Endothelial cell (in vitro differentiated cells): Measurements from ENCODE around the gene TMEM175. TPM values are rescaled to one million over a fixed set of nuclear protein-coding genes. Genes with fewer than 3 reads are reported as not detected.

ENCODE experiments used
- DNase-seq: peaks from one replicate; pipeline ENCODE4 v3.0.0; 2021; ENCODE audit warnings: low spot score
- H3K27ac Mint-ChIP-seq: one replicate; pipeline ENCODE4 v1.8.0; 2021; ENCODE audit warnings: mixed read lengths, inconsistent platforms; ENCODE audit not compliant: unreplicated experiment
- H3K27me3 Mint-ChIP-seq: one replicate; pipeline ENCODE4 v1.8.0; 2021; ENCODE audit warnings: mild to moderate bottlenecking, moderate library complexity, mixed read lengths, inconsistent platforms; ENCODE audit not compliant: unreplicated experiment
- H3K36me3 Mint-ChIP-seq: one replicate; pipeline ENCODE4 v1.8.0; 2021; ENCODE audit warnings: mild to moderate bottlenecking, low read depth, mixed read lengths, inconsistent platforms; ENCODE audit not compliant: unreplicated experiment
- H3K4me1 Mint-ChIP-seq: one replicate; pipeline ENCODE4 v1.8.0; 2021; ENCODE audit warnings: mild to moderate bottlenecking, mixed read lengths, inconsistent platforms; ENCODE audit not compliant: unreplicated experiment
- H3K4me3 Mint-ChIP-seq: one replicate; pipeline ENCODE4 v1.8.0; 2021; ENCODE audit warnings: mild to moderate bottlenecking, mixed read lengths, inconsistent platforms; ENCODE audit not compliant: unreplicated experiment
- H3K9me3 Mint-ChIP-seq: one replicate; pipeline ENCODE4 v1.8.0; 2021; ENCODE audit warnings: mixed read lengths, inconsistent platforms; ENCODE audit not compliant: unreplicated experiment
- CTCF ChIP-seq: fragments of 200-600 bp; sonication (generic); IDR thresholded peaks from one replicate; pipeline ENCODE4 v1.5.0; 2021; ENCODE audit warnings: antibody characterized with exemption; ENCODE audit not compliant: unreplicated experiment
- total RNA-seq: library from RNA; stranded (reverse); fragmentation: NEBNext Ultra II Directional; extraction: Animal tissue kit (Norgen Biotek cat#: 25700); gene quantifications from one replicate; pipeline ENCODE4 v1.2.1, GENCODE V29; 2021; ENCODE audit not compliant: unreplicated experiment

The TMEM175 gene
- total RNA-seq, 1 donor from 2014 or later, result 31.4 TPM

GRCh38 chr4:903066-904046 lies 28.9 kb upstream of the TMEM175 start:
- peaks cover 41% of the 10 kb centered on the region for H3K36me3 Mint-ChIP-seq
- H3K9me3 Mint-ChIP-seq, result no peaks in the 10 kb centered on the region
- DNase-seq, result no peak
- peaks cover 20% of the 10 kb centered on the region for H3K27me3 Mint-ChIP-seq
- H3K4me3 Mint-ChIP-seq, result peak overlapping the region; percentile 56
- TF ChIP-seq CTCF, result no peak
- H3K4me1 Mint-ChIP-seq, result no peaks in the 10 kb centered on the region
- H3K27ac Mint-ChIP-seq, result no peak overlapping the region

DNA sequence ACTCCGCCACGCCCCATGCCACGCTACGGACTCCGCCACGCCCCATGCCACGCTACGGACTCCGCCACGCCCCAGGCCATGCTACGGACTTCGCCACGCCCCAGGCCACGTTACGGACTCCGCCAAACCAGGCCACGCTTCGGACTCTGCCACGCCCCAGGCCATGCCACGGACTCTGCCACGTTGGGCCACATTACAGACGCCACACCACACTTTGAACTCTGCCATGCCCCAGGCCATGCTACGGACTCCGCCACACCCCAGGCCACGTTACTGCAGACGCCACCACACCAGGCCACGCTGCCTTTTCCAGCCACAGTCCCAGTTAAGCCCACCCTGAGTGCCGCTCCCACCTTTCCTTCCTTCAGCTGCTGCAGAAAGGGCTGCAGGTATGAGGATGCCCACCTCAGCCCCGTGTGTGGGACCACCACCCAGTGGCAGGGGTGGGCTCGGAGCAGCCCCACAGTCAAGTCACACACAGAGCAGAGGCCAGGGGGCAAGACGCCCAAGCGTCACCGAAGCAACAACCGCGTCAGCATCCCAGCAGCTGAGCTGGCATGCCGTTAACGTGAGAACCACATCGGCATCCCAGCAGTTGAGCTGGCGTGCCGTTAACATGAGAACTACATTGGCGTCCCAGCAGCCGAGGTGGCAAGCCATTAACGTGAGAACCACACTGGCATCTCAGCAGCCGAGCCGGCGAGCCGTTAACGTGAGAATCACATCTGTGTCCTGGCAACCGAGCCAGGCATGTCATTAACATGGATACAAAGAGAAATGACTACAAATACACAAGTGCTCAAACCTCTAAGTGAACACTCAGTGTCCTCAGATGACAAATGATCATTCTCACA lies 26.5 kb upstream of the TMEM175 start:
- Mint-ChIP-seq H3K36me3 (peaks cover 31% of the 10 kb centered on the region), H3K27ac (no peak overlapping the region), H3K9me3 (no peaks in the 10 kb centered on the region), H3K4me3 (peak overlapping the region; percentile 31), H3K27me3 (peaks cover 14% of the 10 kb centered on the region), H3K4me1 (no peaks in the 10 kb centered on the region)
- no peak for DNase-seq
- TF ChIP-seq CTCF, result no peak

DNA sequence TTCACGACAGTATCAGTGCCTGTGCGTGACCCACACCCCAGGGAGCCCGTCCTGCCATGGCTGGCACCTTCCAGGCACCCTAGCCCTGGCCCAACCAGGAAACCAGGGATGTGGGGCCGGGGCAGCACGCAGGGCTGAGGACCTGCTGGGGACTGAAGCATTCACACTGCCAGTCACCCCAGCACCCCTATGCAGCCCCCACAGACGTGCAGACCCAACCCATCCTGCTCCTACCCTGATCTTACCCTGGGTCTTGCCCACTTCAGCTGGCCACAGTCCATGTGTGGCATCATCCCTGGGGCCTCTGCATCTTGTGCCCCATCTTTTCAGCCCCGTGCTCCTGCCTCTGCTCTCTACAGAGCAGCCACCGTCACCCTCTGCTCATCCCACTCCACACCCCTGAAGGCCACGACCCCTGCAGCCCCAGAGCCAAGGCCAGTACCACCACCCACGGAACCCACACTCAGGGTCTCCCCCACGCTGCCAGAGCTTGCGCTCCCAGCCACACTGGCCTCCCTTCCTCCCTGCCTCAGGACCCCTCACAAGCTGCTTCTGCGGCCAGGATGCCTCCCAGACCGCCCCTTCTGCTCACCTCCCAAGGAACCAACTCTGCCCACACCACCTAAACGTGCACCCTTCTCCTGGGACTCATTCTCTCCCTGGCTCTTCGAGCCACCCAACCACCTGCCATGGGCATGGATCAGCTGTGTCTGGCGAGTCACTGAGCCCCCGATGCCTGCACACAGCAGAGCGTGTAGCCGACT lies 25.7 kb upstream of the TMEM175 start:
- TF ChIP-seq CTCF, result no peak
- Mint-ChIP-seq H3K27me3 (peaks cover 17% of the 10 kb centered on the region), H3K9me3 (no peaks in the 10 kb centered on the region), H3K27ac (no peak overlapping the region), H3K4me1 (no peaks in the 10 kb centered on the region), H3K36me3 (peaks cover 36% of the 10 kb centered on the region), H3K4me3 (peak overlapping the region; percentile 51)
- DNase-seq, result no peak

DNA sequence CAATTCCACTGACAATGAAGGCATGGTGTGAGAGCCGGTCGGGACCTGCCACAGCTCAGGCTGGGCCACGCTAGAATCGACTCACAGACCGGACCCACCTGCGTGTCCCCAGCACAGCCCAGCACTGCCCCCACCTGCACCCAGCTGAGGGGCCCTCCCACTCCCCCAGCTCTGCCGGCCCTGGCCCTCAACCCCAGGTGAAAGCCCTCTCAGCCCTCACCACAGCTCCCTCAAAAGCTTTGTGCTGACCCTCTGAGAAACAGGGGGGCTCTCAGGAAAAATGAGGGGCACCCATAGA lies 25.2 kb upstream of the TMEM175 start:
- H3K9me3 Mint-ChIP-seq, result no peaks in the 10 kb centered on the region
- DNase-seq, result no peak
- H3K27ac Mint-ChIP-seq, result no peak overlapping the region
- no peak overlapping the region for H3K4me3 Mint-ChIP-seq
- H3K27me3 Mint-ChIP-seq, result peaks cover 17% of the 10 kb centered on the region
- peaks cover 40% of the 10 kb centered on the region for H3K36me3 Mint-ChIP-seq
- peaks cover 3% of the 10 kb centered on the region for H3K4me1 Mint-ChIP-seq
- TF ChIP-seq CTCF, result no peak
